WI38 (cell line): ENCODE measurements around the gene GPR107.

Experiments used
- H3K4me3 ChIP-seq: 2 replicates; pipeline ENCODE4 v1.5.1; 2011; ENCODE audit warnings: low read depth, mild to moderate bottlenecking, control low read depth, low read length
- TF ChIP-seq, protein P1 (sequence below): IDR thresholded peaks from 2 replicates; pipeline ENCODE4 v1.5.1; 2012; ENCODE audit warnings: low read depth, mild to moderate bottlenecking, control low read depth, low read length

The GPR107 gene

DNA sequence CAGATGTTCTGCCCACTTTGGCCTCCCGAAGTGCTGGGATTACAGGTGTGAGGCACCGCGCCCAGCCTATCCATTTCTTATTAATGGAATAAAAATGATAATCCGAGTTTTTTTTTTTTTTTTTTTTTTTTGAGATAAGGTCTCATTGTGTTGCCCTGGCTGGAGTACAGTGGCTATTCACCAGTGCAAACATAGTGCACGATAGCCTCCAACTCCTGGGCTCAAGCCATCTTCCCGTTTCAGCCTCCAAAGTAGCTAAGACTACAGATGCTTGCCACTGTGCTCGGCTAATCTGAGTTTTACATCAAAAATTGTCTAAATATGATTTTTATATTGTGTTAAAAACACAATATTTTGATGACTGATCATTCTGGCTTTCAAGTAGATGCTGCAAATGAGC is 6.6 kb downstream of the GPR107 start:
- H3K4me3 ChIP-seq = no peak overlapping the region
- TF ChIP-seq, protein P1, sequence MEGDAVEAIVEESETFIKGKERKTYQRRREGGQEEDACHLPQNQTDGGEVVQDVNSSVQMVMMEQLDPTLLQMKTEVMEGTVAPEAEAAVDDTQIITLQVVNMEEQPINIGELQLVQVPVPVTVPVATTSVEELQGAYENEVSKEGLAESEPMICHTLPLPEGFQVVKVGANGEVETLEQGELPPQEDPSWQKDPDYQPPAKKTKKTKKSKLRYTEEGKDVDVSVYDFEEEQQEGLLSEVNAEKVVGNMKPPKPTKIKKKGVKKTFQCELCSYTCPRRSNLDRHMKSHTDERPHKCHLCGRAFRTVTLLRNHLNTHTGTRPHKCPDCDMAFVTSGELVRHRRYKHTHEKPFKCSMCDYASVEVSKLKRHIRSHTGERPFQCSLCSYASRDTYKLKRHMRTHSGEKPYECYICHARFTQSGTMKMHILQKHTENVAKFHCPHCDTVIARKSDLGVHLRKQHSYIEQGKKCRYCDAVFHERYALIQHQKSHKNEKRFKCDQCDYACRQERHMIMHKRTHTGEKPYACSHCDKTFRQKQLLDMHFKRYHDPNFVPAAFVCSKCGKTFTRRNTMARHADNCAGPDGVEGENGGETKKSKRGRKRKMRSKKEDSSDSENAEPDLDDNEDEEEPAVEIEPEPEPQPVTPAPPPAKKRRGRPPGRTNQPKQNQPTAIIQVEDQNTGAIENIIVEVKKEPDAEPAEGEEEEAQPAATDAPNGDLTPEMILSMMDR = no peak

DNA sequence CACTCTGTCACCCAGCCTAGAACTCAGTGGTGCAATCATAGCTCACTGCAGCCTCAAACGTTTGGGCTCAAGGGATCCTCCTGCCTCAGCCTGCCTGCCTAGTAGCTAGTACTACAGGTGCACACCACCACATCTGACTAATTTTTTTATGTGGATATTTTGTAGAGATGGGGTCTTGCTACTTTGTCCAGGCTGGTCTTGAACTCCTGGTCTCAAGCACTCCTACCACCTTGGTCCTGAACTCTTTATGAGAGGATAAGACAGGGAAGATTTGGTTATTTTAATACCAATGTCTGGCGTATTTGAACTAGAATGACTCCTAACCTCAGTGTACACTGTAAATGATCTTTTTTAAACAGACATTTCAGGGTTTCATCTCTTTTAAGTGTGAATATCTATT is 9.0 kb downstream of the GPR107 start:
- no peak overlapping the region for H3K4me3 ChIP-seq
- TF ChIP-seq, protein P1 = no peak

DNA sequence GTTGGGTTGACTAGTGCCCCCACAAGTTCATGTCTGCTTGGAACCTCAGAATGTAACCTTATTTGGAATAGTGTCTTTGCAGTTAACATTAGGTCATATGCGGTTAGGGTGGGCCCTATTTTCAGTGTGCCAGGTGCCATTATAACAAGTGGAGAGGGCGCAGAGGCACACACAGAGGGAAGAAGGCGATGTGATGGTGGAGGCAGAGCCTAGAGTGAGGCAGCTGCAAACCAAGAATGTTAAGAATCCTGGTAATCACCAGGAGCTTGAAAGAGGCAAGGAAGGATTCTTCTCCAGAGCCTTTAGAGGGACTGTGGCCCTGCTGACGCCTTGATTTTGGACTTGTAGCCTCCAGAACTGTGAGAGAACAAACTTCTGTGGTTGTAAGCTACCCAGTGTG is 10.9 kb downstream of the GPR107 start:
- H3K4me3 ChIP-seq = no peak overlapping the region
- TF ChIP-seq, protein P1 = no peak

DNA sequence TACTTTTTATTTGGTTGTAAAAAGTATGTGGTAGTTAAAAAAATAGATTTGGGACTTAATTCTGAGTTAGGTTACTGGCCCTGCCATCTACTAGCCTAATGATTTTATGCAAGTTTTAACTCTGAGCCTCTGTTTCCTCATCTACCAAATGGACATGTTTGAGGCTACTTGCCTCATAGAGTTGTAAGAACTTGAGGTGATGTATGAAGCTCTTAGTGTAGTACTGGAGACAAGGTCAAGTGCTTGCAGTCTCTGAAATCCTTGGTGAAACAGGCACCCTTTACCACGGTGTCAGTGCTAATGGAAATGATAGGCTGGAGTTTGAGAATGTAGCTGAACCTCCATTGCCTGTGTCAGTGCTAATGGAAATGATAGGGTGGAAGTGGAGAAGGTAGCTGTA is 15.3 kb downstream of the GPR107 start:
- no peak overlapping the region for H3K4me3 ChIP-seq
- TF ChIP-seq, protein P1 = no peak

DNA sequence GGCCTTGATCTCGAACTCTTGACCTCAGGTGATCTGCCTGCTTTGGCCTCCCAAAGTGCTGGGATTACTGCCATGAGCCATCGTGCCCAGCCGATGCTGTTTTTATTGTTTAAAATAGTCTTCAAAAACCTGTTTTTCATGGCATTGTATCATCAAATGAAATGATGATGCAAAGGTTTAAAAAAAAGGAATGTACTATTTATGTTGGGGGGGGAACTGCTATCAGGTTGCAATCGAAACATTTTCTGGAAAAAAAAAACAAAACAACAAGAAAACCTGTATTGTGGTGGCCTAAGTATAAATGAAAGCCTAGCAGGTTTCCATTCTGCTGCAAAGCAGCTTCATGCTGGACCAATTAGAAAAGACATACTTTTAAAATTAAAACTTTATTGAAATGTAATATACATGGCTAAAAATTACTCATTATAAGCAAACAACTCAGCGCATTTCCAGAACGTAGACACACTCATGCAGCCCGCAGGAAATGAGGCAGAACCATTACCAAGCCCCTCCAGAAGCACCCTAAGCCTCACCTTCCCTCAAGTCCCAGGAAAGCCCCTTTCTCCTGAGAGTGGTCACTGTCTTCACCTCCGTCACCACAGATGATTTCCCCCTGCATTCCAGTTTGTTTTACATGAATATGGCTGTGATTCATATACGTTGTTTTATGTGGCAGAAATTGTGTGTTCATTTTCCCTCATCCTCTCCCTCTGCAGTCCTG is 19.0 kb downstream of the GPR107 start:
- H3K4me3 ChIP-seq = no peak overlapping the region
- TF ChIP-seq, protein P1 = no peak

DNA sequence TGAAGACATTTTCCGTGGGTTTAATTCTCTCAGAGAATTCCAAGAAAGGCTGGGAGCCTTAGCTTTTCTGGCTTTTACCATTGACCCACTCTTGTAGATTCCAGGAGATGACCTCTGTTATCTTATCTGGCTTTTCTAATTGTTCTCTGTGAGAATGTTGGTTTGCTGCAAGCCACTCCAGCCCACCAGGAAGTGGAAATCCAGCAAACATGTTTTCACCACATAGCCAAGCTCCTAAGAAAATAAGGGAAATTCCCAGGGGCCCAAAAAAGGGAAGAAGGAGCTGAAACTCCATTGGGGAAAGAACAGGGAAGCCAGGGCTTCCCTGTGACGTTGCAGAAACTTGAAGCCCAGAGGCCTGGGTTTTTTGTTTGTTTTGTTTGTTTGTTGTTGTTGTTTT is 19.7 kb downstream of the GPR107 start:
- TF ChIP-seq, protein P1 = no peak

DNA sequence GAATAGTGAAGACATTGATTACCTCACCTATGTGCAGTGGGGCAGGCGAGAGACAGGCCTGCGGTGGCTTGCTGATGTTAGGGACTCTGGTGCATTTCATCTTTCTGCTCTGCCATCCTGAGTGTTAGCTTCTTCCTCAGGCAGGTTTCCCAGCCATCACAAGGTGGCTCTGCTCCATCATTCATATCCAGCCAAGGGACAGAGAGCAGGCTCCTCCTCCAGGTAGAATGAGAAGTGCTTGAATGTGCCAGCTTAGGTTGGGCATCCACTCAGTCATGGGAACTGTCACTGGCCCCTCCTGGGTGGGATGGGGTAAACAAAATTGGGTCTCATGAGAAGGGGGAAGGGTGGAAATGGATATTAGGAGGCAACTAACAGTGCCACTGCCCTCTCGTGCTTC is 24.8 kb downstream of the GPR107 start:
- H3K4me3 ChIP-seq = no peak overlapping the region
- TF ChIP-seq, protein P1 = no peak

More for the DNA sequence above, 19.7 kb downstream of the GPR107 start:
- no peak overlapping the region for H3K4me3 ChIP-seq
